ENCODE measurements around the gene SLC2A3. TPM values are rescaled to one million over a fixed set of nuclear protein-coding genes. Genes with fewer than 3 reads are reported as not detected.
"Not testable (repeated sequence)": the region's sequence is repeated elsewhere in the genome, so short reads cannot be mapped to it uniquely, and the experiment has no call there.

Gene SLC2A3
- total RNA-seq, 1 experiment from 2014 or later, result 717 TPM

GRCh38 chr12:7966563-7966962 lies 30.6 kb upstream of the SLC2A3 start (continued):
- no peak for TF ChIP-seq HMGXB4 (CRISPR knock-in tag; IDR thresholded peaks at IDR 0.05)
- no peak for TF ChIP-seq MAX (CRISPR knock-in tag; IDR thresholded peaks at IDR 0.05)
- no peak for TF ChIP-seq EMX1 (CRISPR knock-in tag; IDR thresholded peaks at IDR 0.05)
- no peak for TF ChIP-seq GTF2I (CRISPR knock-in tag; conservative IDR thresholded peaks at IDR 0.05)
- TF ChIP-seq SOX15 (CRISPR knock-in tag; IDR thresholded peaks at IDR 0.05), result no peak

DNA sequence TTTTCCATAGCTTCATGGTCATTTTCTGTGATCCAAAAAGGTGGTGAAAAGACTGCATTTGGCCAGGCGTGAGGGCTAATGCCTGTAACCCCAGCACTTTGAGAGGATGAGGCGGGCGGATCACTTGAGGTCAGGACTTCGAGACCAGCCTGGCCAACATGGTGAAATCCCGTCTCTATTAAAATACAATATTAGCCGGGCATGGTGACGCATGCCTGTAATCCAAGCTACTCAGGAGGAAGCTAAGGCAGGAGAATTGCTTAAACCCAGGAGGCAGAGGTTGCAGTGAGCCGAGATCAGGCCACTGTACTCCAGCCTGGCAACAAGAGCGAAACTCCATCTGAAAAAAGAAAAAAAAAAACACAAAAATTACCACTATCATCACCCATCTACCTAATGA lies 28.7 kb upstream of the SLC2A3 start:
- ATAC-seq; H3K9me3 Mint-ChIP-seq; DNase-seq (ENCODE audit: low spot score); H3K4me3 Mint-ChIP-seq; H3K27me3 Mint-ChIP-seq (ENCODE audit: low read depth): not testable (repeated sequence)
- Mint-ChIP-seq H3K4me1 (peaks cover 48% of the 10 kb centered on the region), H3K36me3 (peaks cover 25% of the 10 kb centered on the region), H3K27ac (peak overlapping the region; percentile 70)
- POLR2A ChIA-PET, result interaction anchor here (0.6 kb wide), 1 partner anchor 10 kb away, joined by 3 read pairs; no protein-coding TSS in a partner anchor
- CTCF ChIA-PET, result interaction anchor here (1.6 kb wide), 1 partner anchor 31 kb away, joined by 5 read pairs; no protein-coding TSS in a partner anchor

GRCh38 chr12:7961395-7962178 lies 25.6 kb upstream of the SLC2A3 start:
- ATAC-seq, result no peak
- H3K27me3 Mint-ChIP-seq (ENCODE audit: low read depth), result no peaks in the 10 kb centered on the region
- H3K27ac Mint-ChIP-seq, result peak overlapping the region; percentile 97

More at GRCh38 chr12:7961395-7962178, 25.6 kb upstream of the SLC2A3 start:
- ChIA-PET POLR2A (interaction anchor here (1.1 to 2.8 kb wide), 7 partner anchors 7 to 33 kb away, joined by 3 to 89 read pairs (median 4); partner anchors contain the start of gene SLC2A3), CTCF (interaction anchor here (1.0 to 5.6 kb wide), 9 partner anchors 9 to 117 kb away, joined by 3 to 205 read pairs (median 8); partner anchors contain the start of gene SLC2A3)
- peaks cover 49% of the 10 kb centered on the region for H3K4me1 Mint-ChIP-seq
- H3K9me3 Mint-ChIP-seq, result no peaks in the 10 kb centered on the region
- no peak for TF ChIP-seq ETV6 (CRISPR knock-in tag; IDR thresholded peaks at IDR 0.05)
- TF ChIP-seq AR (CRISPR knock-in tag; IDR thresholded peaks at IDR 0.05), result no peak
- TF ChIP-seq ATF1 (CRISPR knock-in tag; IDR thresholded peaks at IDR 0.05), result no peak
- TF ChIP-seq IRF1 (CRISPR knock-in tag; IDR thresholded peaks at IDR 0.05), result no peak
- TF ChIP-seq FOXJ3 (CRISPR knock-in tag; IDR thresholded peaks at IDR 0.05; ENCODE audit: borderline replicate concordance), result no peak
- TF ChIP-seq IRF2 (CRISPR knock-in tag; IDR thresholded peaks at IDR 0.05; ENCODE audit: borderline replicate concordance, low read depth), result no peak
- no peak for TF ChIP-seq TEAD1 (CRISPR knock-in tag; IDR thresholded peaks at IDR 0.05)
- TF ChIP-seq FOXK1 (CRISPR knock-in tag; IDR thresholded peaks at IDR 0.05), result no peak
- no peak for TF ChIP-seq HMGXB4 (CRISPR knock-in tag; IDR thresholded peaks at IDR 0.05)
- TF ChIP-seq MXD4 (CRISPR knock-in tag; IDR thresholded peaks at IDR 0.05; ENCODE audit: borderline replicate concordance), result no peak
- no peak for TF ChIP-seq GRHL2 (CRISPR knock-in tag; IDR thresholded peaks at IDR 0.05; ENCODE audit: insufficient replicate concordance, severe bottlenecking)
- no peak for TF ChIP-seq RELA (CRISPR knock-in tag; IDR thresholded peaks at IDR 0.05; ENCODE audit: borderline replicate concordance)
- no peak for TF ChIP-seq ZNF263 (CRISPR knock-in tag; IDR thresholded peaks at IDR 0.05; ENCODE audit: low read depth)
- TF ChIP-seq FOXP1 (CRISPR knock-in tag; IDR thresholded peaks at IDR 0.05; ENCODE audit: borderline replicate concordance), result no peak
- no peak for TF ChIP-seq ZNF423 (CRISPR knock-in tag; IDR thresholded peaks at IDR 0.05)
- H3K4me3 Mint-ChIP-seq, result peak overlapping the region; percentile 75
- DNase-seq (ENCODE audit: low spot score), result no peak
- H3K36me3 Mint-ChIP-seq, result peaks cover 19% of the 10 kb centered on the region

Data from WTC11 (cell line).